Prostate gland (tissue), 2 donors: Measurements from ENCODE around the gene PRDM16. TPM values are rescaled to one million over a fixed set of nuclear protein-coding genes. Genes with fewer than 3 reads are reported as not detected.

Experiments
- DNase-seq: peaks from one replicate; pipeline ENCODE4 v3.0.0-alpha.2; 2019; ENCODE audit warnings: low spot score
- H3K27ac ChIP-seq, 2 donors: fragments of 200-600 bp; sonication (generic); 2 replicates each; pipeline ENCODE4 v1.5.1; 2017 to 2019
- H3K27me3 ChIP-seq: fragments of 200-600 bp; sonication (generic); replicated peaks from 2 replicates; pipeline ENCODE4 v1.5.1; 2019; ENCODE audit not compliant: insufficient read depth
- H3K36me3 ChIP-seq, 2 donors: fragments of 200-600 bp; sonication (generic); 1 replicate in 1 of 2; 2 replicates in 1 of 2; pipeline versions ENCODE4 v1.5.1 to v1.8.1; 2017 to 2019
- H3K4me1 ChIP-seq: fragments of 200-600 bp; sonication (generic); replicated peaks from 2 replicates; pipeline ENCODE4 v1.5.1; 2019
- H3K4me3 ChIP-seq, 2 donors: fragments of 200-600 bp; sonication (generic); 2 replicates each; pipeline ENCODE4 v1.5.1; 2017 to 2019
- H3K9me3 ChIP-seq: fragments of 200-600 bp; sonication (generic); 2 replicates; pipeline ENCODE4 v1.5.1; 2017
- POLR2A ChIP-seq: fragments of 450-650 bp; IDR thresholded peaks from one replicate; pipeline ENCODE4 v1.6.1; 2016; ENCODE audit warnings: antibody characterized with exemption, mild to moderate bottlenecking
- POLR2AphosphoS5 ChIP-seq: sonication (generic); formaldehyde crosslinking; IDR thresholded peaks from one replicate; pipeline ENCODE4 v1.6.1; 2017; ENCODE audit warnings: antibody characterized with exemption
- WGBS: methylation state at CpG from one replicate; pipeline ENCODE4 v1.1.5; 2018; 5-methylcytosine and 5-hydroxymethylcytosine counted together
- intact Hi-C: fragments of 100-400 bp; cut with DNase I; formaldehyde crosslinking; loops from one replicate; pipeline ENCODE4 v1.14.2; 2022
- total RNA-seq, 2 donors: library from RNA; depleted of rRNA; stranded (reverse); fragments of >200 nt; gene quantifications; one replicate each; pipeline ENCODE4 v1.1.0, GENCODE V29; 2016
- TF ChIP-seq, protein P1 (sequence below), 4 experiments: fragments of 200-600 bp in 2 of 4; fragments of 450-650 bp in 2 of 4; sonication (generic) in 2 of 4; IDR thresholded peaks; 1 replicate in 3 of 4; 2 replicates in 1 of 4; pipeline ENCODE4 v1.5.1; 2016 to 2019; ENCODE audit warnings: antibody characterized with exemption in 4 of 4, mild to moderate bottlenecking in 2 of 4, moderate library complexity in 2 of 4

PRDM16 gene
- total RNA-seq, 2 donors from 2014 or later: 0.23 to 6.5 TPM

DNA sequence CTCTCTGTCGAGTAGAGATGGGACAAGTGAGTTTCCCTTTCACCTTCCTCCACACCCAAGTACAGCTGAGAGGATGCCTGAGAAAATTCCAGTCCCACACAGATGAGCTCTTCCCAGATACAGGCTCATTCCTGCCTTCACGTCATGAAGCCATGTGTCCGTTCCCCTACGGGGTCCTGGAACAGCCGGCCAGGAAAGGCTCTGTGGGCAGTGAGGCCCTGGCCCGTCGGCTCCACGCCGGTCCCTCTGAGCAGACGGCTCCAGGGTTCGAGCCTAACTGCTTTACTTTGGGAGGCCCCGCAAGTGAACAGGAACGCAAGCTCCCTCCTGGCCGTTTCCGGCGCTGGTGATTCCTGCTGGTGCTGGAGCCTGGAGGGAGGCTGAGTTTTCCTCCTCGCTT is 328.3 kb downstream of the PRDM16 start:
- Histone ChIP-seq H3K27ac (no peak overlapping the region), H3K4me1 (peaks cover 14% of the 10 kb centered on the region), H3K36me3 (no peaks in the 10 kb centered on the region), H3K4me3 (no peak overlapping the region), H3K9me3 (no peaks in the 10 kb centered on the region), H3K27me3 (peaks cover 44% of the 10 kb centered on the region)
- WGBS: 34% methylated on average over 17 of the region's 17 CpGs
- intact Hi-C loops: no loop called here
- TF ChIP-seq, protein P1, sequence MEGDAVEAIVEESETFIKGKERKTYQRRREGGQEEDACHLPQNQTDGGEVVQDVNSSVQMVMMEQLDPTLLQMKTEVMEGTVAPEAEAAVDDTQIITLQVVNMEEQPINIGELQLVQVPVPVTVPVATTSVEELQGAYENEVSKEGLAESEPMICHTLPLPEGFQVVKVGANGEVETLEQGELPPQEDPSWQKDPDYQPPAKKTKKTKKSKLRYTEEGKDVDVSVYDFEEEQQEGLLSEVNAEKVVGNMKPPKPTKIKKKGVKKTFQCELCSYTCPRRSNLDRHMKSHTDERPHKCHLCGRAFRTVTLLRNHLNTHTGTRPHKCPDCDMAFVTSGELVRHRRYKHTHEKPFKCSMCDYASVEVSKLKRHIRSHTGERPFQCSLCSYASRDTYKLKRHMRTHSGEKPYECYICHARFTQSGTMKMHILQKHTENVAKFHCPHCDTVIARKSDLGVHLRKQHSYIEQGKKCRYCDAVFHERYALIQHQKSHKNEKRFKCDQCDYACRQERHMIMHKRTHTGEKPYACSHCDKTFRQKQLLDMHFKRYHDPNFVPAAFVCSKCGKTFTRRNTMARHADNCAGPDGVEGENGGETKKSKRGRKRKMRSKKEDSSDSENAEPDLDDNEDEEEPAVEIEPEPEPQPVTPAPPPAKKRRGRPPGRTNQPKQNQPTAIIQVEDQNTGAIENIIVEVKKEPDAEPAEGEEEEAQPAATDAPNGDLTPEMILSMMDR (IDR thresholded peaks at IDR 0.05): no peak
- TF ChIP-seq POLR2AphosphoS5: no peak
- TF ChIP-seq POLR2A: no peak
- DNase-seq: no peak

DNA sequence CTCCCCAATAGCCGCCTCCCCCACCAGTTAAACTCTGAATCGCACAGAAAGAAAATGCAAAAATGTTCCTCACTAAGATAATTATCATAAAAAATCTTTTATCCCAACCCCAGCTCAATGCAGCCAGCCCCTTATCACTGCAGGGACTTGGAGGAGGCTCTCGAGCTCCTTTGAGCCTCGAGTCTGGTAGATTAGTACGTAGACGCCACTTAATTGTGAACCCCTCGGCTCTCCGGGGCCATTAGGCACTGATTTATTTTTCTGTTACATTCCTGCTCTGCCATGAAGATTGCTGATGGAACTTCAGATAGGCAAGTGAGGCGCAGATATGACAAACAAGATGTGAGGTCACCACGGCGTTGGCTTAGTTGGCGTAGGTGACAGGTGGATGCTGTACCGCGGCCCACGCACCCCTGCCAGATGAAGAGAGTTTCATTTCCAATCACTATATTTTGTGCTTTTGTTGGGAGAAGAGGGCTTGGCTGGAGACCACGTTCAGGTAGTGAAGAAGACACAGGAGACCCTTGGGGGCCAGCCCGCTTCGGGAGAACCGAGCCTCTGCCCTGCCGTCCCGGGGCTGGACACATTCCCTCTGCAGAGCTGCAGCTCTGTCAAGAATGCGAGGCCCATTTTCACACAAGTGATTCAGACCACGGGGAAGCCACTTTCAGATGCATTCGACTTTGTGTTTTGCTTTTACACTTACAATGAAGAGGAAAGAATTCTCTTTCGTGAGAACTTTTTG is 329.6 kb downstream of the PRDM16 start:
- Histone ChIP-seq H3K36me3 (no peaks in the 10 kb centered on the region), H3K4me3 (no peak overlapping the region), H3K4me1 (peaks cover 8% of the 10 kb centered on the region), H3K9me3 (no peaks in the 10 kb centered on the region), H3K27ac (no peak overlapping the region), H3K27me3 (peaks cover 47% of the 10 kb centered on the region)
- no peak for TF ChIP-seq POLR2AphosphoS5
- WGBS: 51% methylated on average over 25 of the region's 25 CpGs
- DNase-seq: no peak
- intact Hi-C loops: no loop called here

DNA sequence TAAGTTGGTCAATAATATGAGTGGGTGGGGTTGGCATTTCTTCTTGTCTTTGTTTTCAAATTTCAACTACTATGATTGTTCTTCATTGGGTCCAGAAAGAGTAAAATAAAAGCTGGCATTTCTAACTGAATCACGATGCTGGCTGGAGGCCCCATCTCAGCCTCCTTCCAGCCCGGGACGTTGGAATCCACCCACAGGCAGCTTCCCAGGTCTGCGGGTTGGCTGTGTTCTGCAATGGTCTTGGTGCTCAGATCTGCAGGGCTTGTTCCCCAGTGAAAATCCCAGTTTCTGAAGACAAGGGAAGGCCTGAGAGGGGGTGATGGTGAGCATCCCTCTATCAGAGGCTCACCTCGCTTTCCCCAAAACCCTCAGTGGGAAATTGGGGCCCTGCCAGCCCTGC is 330.7 kb downstream of the PRDM16 start:
- intact Hi-C loops: loop anchor here (5.0 kb wide), 1 partner anchor 47 kb away; no protein-coding TSS in a partner anchor
- Histone ChIP-seq H3K4me1 (peaks cover 4% of the 10 kb centered on the region), H3K4me3 (no peak overlapping the region), H3K27ac (no peak overlapping the region), H3K9me3 (no peaks in the 10 kb centered on the region), H3K27me3 (peaks cover 45% of the 10 kb centered on the region), H3K36me3 (no peaks in the 10 kb centered on the region)
- no peak for TF ChIP-seq POLR2AphosphoS5
- no peak for TF ChIP-seq POLR2A
- TF ChIP-seq, protein P1 (IDR thresholded peaks at IDR 0.05): no peak
- no peak for DNase-seq
- 46% methylated on average over 5 of the region's 5 CpGs for WGBS

DNA sequence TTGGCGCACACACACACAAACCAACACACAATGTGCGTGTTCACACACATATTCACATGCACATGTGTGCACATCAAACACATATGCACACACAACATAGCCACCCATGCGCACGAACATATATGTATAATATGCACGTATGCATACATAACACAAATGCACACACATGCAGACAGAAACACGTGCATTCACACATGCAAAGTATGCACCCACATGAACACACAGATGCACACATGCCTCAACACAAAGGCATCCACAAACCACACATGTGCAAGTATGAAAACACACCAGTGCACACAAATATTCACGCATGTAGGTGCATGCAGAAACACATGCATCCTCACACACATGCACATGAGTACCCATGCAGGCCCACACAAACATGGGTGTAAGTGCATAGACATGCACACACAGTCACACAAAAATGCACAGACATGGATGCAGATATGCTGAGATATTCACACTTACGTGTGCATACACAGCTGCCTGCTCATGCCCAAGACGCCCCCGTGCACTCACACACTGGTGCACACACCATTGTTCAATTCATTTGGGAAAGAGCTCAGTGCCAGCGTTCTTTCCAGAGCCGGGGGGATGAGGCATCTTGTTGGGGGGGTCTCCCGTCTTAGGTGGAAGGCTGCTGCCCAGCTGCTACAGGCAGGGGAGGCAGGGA is 332.7 kb downstream of the PRDM16 start:
- WGBS: 54% methylated on average over 13 of the region's 13 CpGs
- intact Hi-C loops: loop anchor here (5.0 kb wide), 1 partner anchor 49 kb away; no protein-coding TSS in a partner anchor
- DNase-seq: no peak
- H3K4me3 ChIP-seq: no peak overlapping the region
- peaks cover 4% of the 10 kb centered on the region for H3K4me1 ChIP-seq
- TF ChIP-seq, protein P1 (IDR thresholded peaks at IDR 0.05): no peak
- TF ChIP-seq POLR2AphosphoS5 (no peak), POLR2A (no peak)
- H3K36me3 ChIP-seq: no peaks in the 10 kb centered on the region
- H3K27me3 ChIP-seq: peaks cover 34% of the 10 kb centered on the region
- no peak overlapping the region for H3K27ac ChIP-seq
- no peaks in the 10 kb centered on the region for H3K9me3 ChIP-seq

DNA sequence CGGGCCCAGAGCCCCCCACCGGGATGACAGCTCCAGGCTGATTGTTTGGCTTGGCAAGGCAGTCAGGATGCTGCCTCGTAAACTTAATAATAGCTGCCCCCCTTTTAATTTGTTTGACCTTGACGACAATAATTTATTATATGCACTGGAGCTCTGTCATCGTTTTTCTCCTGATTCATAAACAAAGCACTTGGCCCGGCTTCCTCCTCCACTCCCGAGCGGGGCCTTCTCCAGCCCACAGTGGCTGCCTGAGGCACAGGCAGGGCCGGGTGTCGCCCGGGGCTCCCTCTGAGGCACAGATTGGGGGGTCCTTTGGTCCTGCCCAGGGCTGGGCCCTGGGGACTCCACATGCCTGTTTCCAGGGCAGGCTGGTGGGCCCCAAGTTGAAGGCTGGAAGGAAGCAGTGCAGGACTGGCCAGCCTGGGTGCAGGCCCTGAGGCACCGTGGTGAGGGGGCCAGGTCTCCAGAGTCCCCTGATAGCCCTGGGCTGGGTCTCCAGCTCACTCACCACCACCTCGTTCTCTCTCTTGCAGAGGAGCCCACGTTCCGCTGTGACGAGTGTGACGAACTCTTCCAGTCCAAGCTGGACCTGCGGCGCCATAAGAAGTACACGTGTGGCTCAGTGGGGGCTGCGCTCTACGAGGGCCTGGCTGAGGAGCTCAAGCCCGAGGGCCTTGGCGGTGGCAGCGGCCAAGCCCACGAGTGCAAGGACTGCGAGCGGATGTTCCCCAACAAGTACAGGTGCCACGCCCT is 333.4 kb downstream of the PRDM16 start:
- Histone ChIP-seq H3K27me3 (peaks cover 32% of the 10 kb centered on the region), H3K4me3 (no peak overlapping the region), H3K4me1 (peaks cover 4% of the 10 kb centered on the region), H3K36me3 (no peaks in the 10 kb centered on the region), H3K9me3 (no peaks in the 10 kb centered on the region), H3K27ac (no peak overlapping the region)
- TF ChIP-seq, protein P1 (IDR thresholded peaks at IDR 0.05): no peak
- TF ChIP-seq POLR2A: no peak
- TF ChIP-seq POLR2AphosphoS5: peak; percentile 70
- intact Hi-C loops: loop anchor here (5.0 kb wide), 1 partner anchor 50 kb away; no protein-coding TSS in a partner anchor
- 32% methylated on average over 29 of the region's 29 CpGs for WGBS
- no peak for DNase-seq
